Activated CD8-positive, alpha-beta T cell treated with anti-CD3 and anti-CD28 coated beads for 36 hours (primary cell): ENCODE results near the gene FAM83C. TPM values are rescaled to one million over a fixed set of nuclear protein-coding genes. Genes with fewer than 3 reads are reported as not detected.

Source experiments
- ATAC-seq: fragments of 200-7000 bp; cut with Tn5 transposase; one replicate; pipeline ENCODE4 v1.10.0; 2021; ENCODE audit warnings: mild to moderate bottlenecking, moderate library complexity
- CTCF ChIA-PET: fragments of 350-600 bp; sonication (Branson Sonifier 250); formaldehyde crosslinking; loops from one replicate; lab custom pipeline; 2021; ENCODE audit warnings: antibody characterized with exemption; lab: Charles Lee
- POLR2A ChIA-PET: fragments of 350-600 bp; sonication (Branson Sonifier 250); formaldehyde crosslinking; loops from one replicate; lab custom pipeline; 2021; ENCODE audit warnings: antibody characterized with exemption; lab: Charles Lee
- DNase-seq: peaks from one replicate; pipeline ENCODE4 v3.0.0-alpha.2; 2020
- H3K27ac Mint-ChIP-seq: one replicate; pipeline ENCODE4 v1.8.0; 2021; ENCODE audit warnings: mild to moderate bottlenecking, mixed read lengths
- H3K27me3 Mint-ChIP-seq: one replicate; pipeline ENCODE4 v1.8.0; 2021; ENCODE audit warnings: mixed read lengths
- H3K36me3 Mint-ChIP-seq: one replicate; pipeline ENCODE4 v1.8.0; 2021; ENCODE audit warnings: low read depth, mixed read lengths
- H3K4me1 Mint-ChIP-seq: one replicate; pipeline ENCODE4 v1.8.0; 2021; ENCODE audit warnings: low read depth, mixed read lengths
- H3K4me3 Mint-ChIP-seq: one replicate; pipeline ENCODE4 v1.8.0; 2021; ENCODE audit warnings: mild to moderate bottlenecking, moderate library complexity, mixed read lengths
- H3K9me3 Mint-ChIP-seq: one replicate; pipeline ENCODE4 v1.8.0; 2021; ENCODE audit warnings: mixed read lengths
- CTCF ChIP-seq: fragments of 200-600 bp; IDR thresholded peaks from one replicate; pipeline ENCODE4 v1.8.0; 2022; ENCODE audit warnings: antibody characterized with exemption, mild to moderate bottlenecking
- intact Hi-C: fragments of 100-400 bp; cut with micrococcal nuclease; formaldehyde crosslinking; loops from one replicate; pipeline ENCODE4 v1.10.0; 2022
- total RNA-seq, 2 experiments: library from RNA; stranded (reverse); gene quantifications; one replicate each; pipeline ENCODE4 v1.2.3, GENCODE V29; 2021

The FAM83C gene
- total RNA-seq, 2 experiments from 2014 or later, result not detected

GRCh38 chr20:35273449-35274171 lies 18.6 kb downstream of the FAM83C start:
- intact Hi-C loops, result no loop called here
- DNase-seq (no peak), ATAC-seq (no peak)
- POLR2A ChIA-PET, result no interaction called here
- no peak for TF ChIP-seq CTCF
- Mint-ChIP-seq H3K9me3 (no peaks in the 10 kb centered on the region), H3K36me3 (peaks cover 34% of the 10 kb centered on the region), H3K27me3 (no peaks in the 10 kb centered on the region), H3K4me3 (no peak overlapping the region), H3K27ac (peak overlapping the region; percentile 15), H3K4me1 (peaks cover 10% of the 10 kb centered on the region)
- CTCF ChIA-PET, result interaction anchor here (0.9 to 1.0 kb wide), 2 partner anchors 9 to 129 kb away, joined by 4 read pairs; no protein-coding TSS in a partner anchor

- ChIA-PET POLR2A (no interaction called here), CTCF (interaction anchor here (0.5 to 4.9 kb wide), 3 partner anchors 126 to 394 kb away, joined by 3 to 38 read pairs (median 3); partner anchors contain the start of gene EDEM2)
- no peak for DNase-seq
- Mint-ChIP-seq H3K4me3 (no peak overlapping the region), H3K4me1 (peaks cover 10% of the 10 kb centered on the region), H3K27ac (no peak overlapping the region), H3K36me3 (peaks cover 27% of the 10 kb centered on the region), H3K9me3 (no peaks in the 10 kb centered on the region), H3K27me3 (no peaks in the 10 kb centered on the region)
- ATAC-seq, result no peak
- TF ChIP-seq CTCF, result no peak
- intact Hi-C loops, result no loop called here
Observed at GRCh38 chr20:35271904-35272303, 20.3 kb downstream of the FAM83C start.

DNA sequence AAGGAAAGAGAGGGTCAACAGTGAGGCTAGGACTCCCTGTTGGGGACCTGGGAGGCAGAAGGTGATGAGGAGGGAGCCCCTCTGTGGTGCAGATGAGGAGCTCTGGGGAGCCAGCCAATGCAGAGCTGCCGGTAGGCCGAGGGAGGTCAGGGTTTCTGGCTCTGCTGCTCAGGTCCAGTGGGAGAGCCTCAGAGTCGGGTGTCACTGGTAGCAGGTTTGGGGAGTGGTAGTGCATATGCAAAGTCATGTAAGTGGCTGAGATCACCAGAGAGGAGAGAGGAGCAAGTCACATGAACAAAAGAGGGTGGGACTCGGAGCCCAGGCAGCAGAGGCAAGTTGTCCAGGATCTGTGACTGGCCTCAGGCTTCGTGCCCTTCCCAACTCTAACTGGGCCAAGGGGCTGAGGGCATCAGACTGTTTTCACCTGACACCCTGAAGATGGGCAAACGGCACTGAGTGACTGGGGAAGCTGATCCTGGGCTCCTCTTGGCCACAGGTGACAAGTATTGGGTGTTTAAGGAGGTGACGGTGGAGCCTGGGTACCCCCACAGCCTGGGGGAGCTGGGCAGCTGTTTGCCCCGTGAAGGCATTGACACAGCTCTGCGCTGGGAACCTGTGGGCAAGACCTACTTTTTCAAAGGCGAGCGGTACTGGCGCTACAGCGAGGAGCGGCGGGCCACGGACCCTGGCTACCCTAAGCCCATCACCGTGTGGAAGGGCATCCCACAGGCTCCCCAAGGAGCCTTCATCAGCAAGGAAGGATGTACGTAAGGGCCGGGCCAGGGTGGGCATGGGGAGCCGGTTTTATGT lies 20.9 kb downstream of the FAM83C start:
- Mint-ChIP-seq H3K27ac (peak overlapping the region; percentile 10), H3K27me3 (no peaks in the 10 kb centered on the region), H3K4me3 (no peak overlapping the region), H3K4me1 (peaks cover 5% of the 10 kb centered on the region), H3K36me3 (peaks cover 22% of the 10 kb centered on the region), H3K9me3 (no peaks in the 10 kb centered on the region)
- ChIA-PET CTCF (interaction anchor here (0.8 to 4.9 kb wide), 2 partner anchors 33 to 125 kb away, joined by 3 to 38 read pairs; partner anchors contain the start of gene EDEM2), POLR2A (interaction anchor here (1.7 kb wide), 1 partner anchor 13 kb away, joined by 5 read pairs; the partner anchor contains the start of gene EIF6)
- no peak for ATAC-seq
- intact Hi-C loops, result no loop called here
- no peak for DNase-seq
- TF ChIP-seq CTCF, result no peak

GRCh38 chr20:35270021-35270902 lies 22.0 kb downstream of the FAM83C start:
- H3K27ac Mint-ChIP-seq, result no peak overlapping the region
- no peak for ATAC-seq
- POLR2A ChIA-PET, result interaction anchor here (1.7 kb wide), 1 partner anchor 14 kb away, joined by 5 read pairs; the partner anchor contains the start of gene EIF6
- no peaks in the 10 kb centered on the region for H3K9me3 Mint-ChIP-seq
- DNase-seq, result no peak
- no peak overlapping the region for H3K4me3 Mint-ChIP-seq
- CTCF ChIA-PET, result interaction anchor here (0.8 to 4.9 kb wide), 9 partner anchors 8 to 174 kb away, joined by 3 to 38 read pairs (median 4); partner anchors contain the start of genes EDEM2 and MMP24OS
- H3K36me3 Mint-ChIP-seq, result peaks cover 13% of the 10 kb centered on the region
- TF ChIP-seq CTCF, result no peak
- no peaks in the 10 kb centered on the region for H3K27me3 Mint-ChIP-seq
- intact Hi-C loops, result no loop called here
- H3K4me1 Mint-ChIP-seq, result peaks cover 2% of the 10 kb centered on the region
